IMR-90 (cell line): ENCODE data around the gene ZBTB11. TPM values are rescaled to one million over a fixed set of nuclear protein-coding genes. Genes with fewer than 3 reads are reported as not detected.

Source experiments
- ATAC-seq: fragments of 200-7000 bp; cut with Tn5 transposase; 2 replicates; pipeline ENCODE4 v1.9.1; 2020; ENCODE audit warnings: low read depth, mild to moderate bottlenecking, moderate library complexity
- BruUV-seq: library from RNA; stranded (reverse); fragments of 400-500 nt; replicated peaks from 2 replicates; lab custom pipeline; 2021; lab: Mats Ljungman, UMichigan
- CTCF ChIA-PET: fragments of 300-600 bp; formaldehyde crosslinking; extraction: SDS; loops from one replicate; lab custom pipeline; 2021; ENCODE audit warnings: antibody characterized with exemption; lab: Yijun Ruan, JAX
- POLR2A ChIA-PET: fragments of 300-600 bp; sonication (Branson Sonifier 250); formaldehyde crosslinking; loops from one replicate; lab custom pipeline; 2022; ENCODE audit warnings: antibody characterized with exemption; ENCODE audit not compliant: unreplicated experiment; lab: Charles Lee
- DNase-seq: peaks from one replicate; pipeline ENCODE4 v3.0.0; 2013
- H2AFZ ChIP-seq: replicated peaks from 2 replicates; pipeline ENCODE3; 2013; ENCODE audit warnings: low read length, mild to moderate bottlenecking; ENCODE audit not compliant: poor library complexity
- H2AK5ac ChIP-seq: 2 replicates; pipeline ENCODE4 v1.6.1; 2013; ENCODE audit warnings: low read depth, low read length, inconsistent platforms
- H2AK9ac ChIP-seq: replicated peaks from 2 replicates; pipeline ENCODE3; 2013; ENCODE audit warnings: mild to moderate bottlenecking, low read depth, low read length, moderate library complexity; ENCODE audit not compliant: poor library complexity
- H2BK120ac ChIP-seq: 2 replicates; pipeline ENCODE4 v1.6.1; 2013; ENCODE audit warnings: low read depth, low read length, inconsistent platforms
- H2BK15ac ChIP-seq: 3 replicates; pipeline ENCODE4 v1.6.1; 2013; ENCODE audit warnings: low read depth, low read length, inconsistent platforms
- H2BK20ac ChIP-seq: 2 replicates; pipeline ENCODE4 v1.6.1; 2013; ENCODE audit warnings: low read depth, mild to moderate bottlenecking, inconsistent platforms, low read length, moderate library complexity
- H2BK5ac ChIP-seq: 2 replicates; pipeline ENCODE4 v1.6.1; 2013; ENCODE audit warnings: mild to moderate bottlenecking, low read depth, low read length, inconsistent platforms; ENCODE audit not compliant: poor library complexity, severe bottlenecking
- H3K14ac ChIP-seq: replicated peaks from 2 replicates; pipeline ENCODE4 v1.6.1; 2013; ENCODE audit warnings: low read depth, low read length, inconsistent platforms
- H3K18ac ChIP-seq: 2 replicates; pipeline ENCODE4 v1.6.1; 2013; ENCODE audit warnings: low read depth, low read length, control low read depth
- H3K23ac ChIP-seq: 2 replicates; pipeline ENCODE4 v1.6.1; 2013; ENCODE audit warnings: low read depth, low read length, inconsistent platforms
- H3K27ac ChIP-seq: 2 replicates; pipeline ENCODE4 v1.5.1; 2013; ENCODE audit warnings: mild to moderate bottlenecking, control low read depth, low read length; ENCODE audit not compliant: insufficient read depth
- H3K27me3 ChIP-seq: 2 replicates; pipeline ENCODE4 v1.6.1; 2013; ENCODE audit warnings: low read length; ENCODE audit not compliant: control insufficient read depth, insufficient read depth
- H3K36me3 ChIP-seq: 2 replicates; pipeline ENCODE4 v1.6.1; 2013; ENCODE audit warnings: low read length, mixed read lengths; ENCODE audit not compliant: control insufficient read depth, insufficient read depth
- H3K4ac ChIP-seq: 2 replicates; pipeline ENCODE4 v1.6.1; 2013; ENCODE audit warnings: low read depth, low read length, inconsistent platforms
- H3K4me1 ChIP-seq: 2 replicates; pipeline ENCODE4 v1.6.1; 2013; ENCODE audit warnings: low read length, mixed read lengths; ENCODE audit not compliant: control insufficient read depth, insufficient read depth
- H3K4me2 ChIP-seq: 2 replicates; pipeline ENCODE4 v1.6.1; 2013; ENCODE audit warnings: low read depth, mild to moderate bottlenecking, control low read depth, low read length, moderate library complexity
- H3K4me3 ChIP-seq: 2 replicates; pipeline ENCODE4 v1.5.1; 2013; ENCODE audit warnings: low read depth, mild to moderate bottlenecking, control low read depth, low read length, moderate library complexity; ENCODE audit not compliant: insufficient read depth
- H3K56ac ChIP-seq: 2 replicates; pipeline ENCODE4 v1.6.1; 2013; ENCODE audit warnings: low read length, inconsistent platforms; ENCODE audit not compliant: insufficient read depth; ENCODE audit errors: extremely low read depth
- H3K79me1 ChIP-seq, 2 experiments: 2 replicates each; pipeline ENCODE4 v1.6.1; 2013; ENCODE audit warnings: low read length in 2 of 2, inconsistent platforms in 1 of 2, low read depth in 1 of 2
- H3K9ac ChIP-seq: 2 replicates; pipeline ENCODE4 v1.6.1; 2013; ENCODE audit warnings: low read depth, low read length, control low read depth
- H3K9me1 ChIP-seq: 2 replicates; pipeline ENCODE4 v1.6.1; 2013; ENCODE audit warnings: low read length, inconsistent platforms; ENCODE audit not compliant: insufficient read depth
- H3K9me3 ChIP-seq: 2 replicates; pipeline ENCODE4 v1.6.1; 2013; ENCODE audit warnings: low read length; ENCODE audit not compliant: control insufficient read depth, insufficient read depth
- H4K20me1 ChIP-seq: 2 replicates; pipeline ENCODE4 v1.6.1; 2013; ENCODE audit warnings: low read length, inconsistent platforms; ENCODE audit not compliant: insufficient read depth
- H4K5ac ChIP-seq: 2 replicates; pipeline ENCODE4 v1.6.1; 2013; ENCODE audit warnings: mild to moderate bottlenecking, low read depth, low read length, control low read depth
- H4K8ac ChIP-seq, 2 experiments: 2 replicates each; pipeline ENCODE4 v1.6.1; 2013; ENCODE audit warnings: low read depth in 2 of 2, low read length in 2 of 2, control low read depth in 1 of 2, inconsistent platforms in 1 of 2
- H4K91ac ChIP-seq: 2 replicates; pipeline ENCODE4 v1.6.1; 2013; ENCODE audit warnings: low read depth, low read length, inconsistent platforms; ENCODE audit not compliant: insufficient read depth
- BHLHE40 ChIP-seq: fragments of 150-350 bp; IDR thresholded peaks from 2 replicates; pipeline ENCODE4 v1.6.1; 2016; ENCODE audit warnings: mild to moderate bottlenecking, low read depth, low read length
- CEBPB ChIP-seq: IDR thresholded peaks from 2 replicates; pipeline ENCODE4 v1.6.1; 2012; ENCODE audit warnings: low read depth, low read length, improper control_type of control experiment
- CHD1 ChIP-seq: IDR thresholded peaks from 2 replicates; pipeline ENCODE4 v1.6.1; 2012; ENCODE audit warnings: low read depth, low read length, improper control_type of control experiment
- CTCF ChIP-seq: conservative IDR thresholded peaks from 2 replicates; pipeline ENCODE4 v1.5.1; 2012; ENCODE audit warnings: mild to moderate bottlenecking, low read depth, low read length, improper control_type of control experiment
- FOS ChIP-seq: fragments of 150-350 bp; IDR thresholded peaks from 2 replicates; pipeline ENCODE4 v1.6.1; 2016; ENCODE audit warnings: low read depth, low read length
- MAFK ChIP-seq: IDR thresholded peaks from 2 replicates; pipeline ENCODE4 v1.6.1; 2012; ENCODE audit warnings: low read depth, low read length, improper control_type of control experiment
- MAZ ChIP-seq: IDR thresholded peaks from 2 replicates; pipeline ENCODE4 v1.6.1; 2012; ENCODE audit warnings: low read depth, mild to moderate bottlenecking, low read length, improper control_type of control experiment, moderate library complexity, borderline replicate concordance
- MXI1 ChIP-seq: IDR thresholded peaks from 2 replicates; pipeline ENCODE4 v1.6.1; 2012; ENCODE audit warnings: low read depth, mild to moderate bottlenecking, low read length, moderate library complexity, borderline replicate concordance
- NFE2L2 ChIP-seq: fragments of 150-350 bp; IDR thresholded peaks from 2 replicates; pipeline ENCODE4 v1.6.1; 2016; ENCODE audit warnings: low read depth, mild to moderate bottlenecking, low read length
- POLR2A ChIP-seq: IDR thresholded peaks from 2 replicates; pipeline ENCODE4 v1.6.1; 2012; ENCODE audit warnings: mild to moderate bottlenecking, low read depth, low read length
- RAD21 ChIP-seq: IDR thresholded peaks from 2 replicates; pipeline ENCODE4 v1.6.1; 2012; ENCODE audit warnings: low read length, improper control_type of control experiment
- RCOR1 ChIP-seq: IDR thresholded peaks from 2 replicates; pipeline ENCODE4 v1.6.1; 2012; ENCODE audit warnings: mild to moderate bottlenecking, low read length, improper control_type of control experiment; ENCODE audit not compliant: insufficient replicate concordance
- RFX5 ChIP-seq: IDR thresholded peaks from 2 replicates; pipeline ENCODE4 v1.8.0; 2012; ENCODE audit warnings: low read depth, mild to moderate bottlenecking, low read length, moderate library complexity
- SMC3 ChIP-seq: fragments of 150-350 bp; IDR thresholded peaks from 2 replicates; pipeline ENCODE4 v1.6.1; 2016; ENCODE audit warnings: low read depth, mild to moderate bottlenecking, antibody characterized with exemption, low read length, moderate library complexity
- WGBS, 2 experiments: methylation state at CpG; one replicate each; pipeline versions ENCODE4 v1.1.5 to v1.1.7; 2013; ENCODE audit warnings: missing lambda C conversion rate in 2 of 2; ENCODE audit not compliant: insufficient read length in 1 of 2; ENCODE audit errors: extremely low coverage in 2 of 2; 5-methylcytosine and 5-hydroxymethylcytosine counted together
- dilution Hi-C: fragments of 300-500 bp; cut with HindIII; formaldehyde crosslinking; loops from one replicate; pipeline ENCODE4 v1.14.3; 2018; ENCODE audit warnings: low sequenced_read_pairs; ENCODE audit not compliant: unreplicated experiment
- in situ Hi-C: fragments of 300-500 bp; cut with MboI; formaldehyde crosslinking; loops from 3 replicates; pipeline ENCODE4 v1.14.3; 2019; ENCODE audit warnings: low sequenced_read_pairs, inconsistent platforms, mixed read lengths
- intact Hi-C: fragments of 100-400 bp; cut with micrococcal nuclease; formaldehyde crosslinking; loops from 2 replicates; pipeline ENCODE4 v1.10.0; 2022
- polyA plus RNA-seq, 3 experiments: library from polyadenylated mRNA; depleted of rRNA; stranded (reverse); fragments of >200 nt; gene quantifications; 2 replicates each; pipeline ENCODE4 v1.2.3, GENCODE V29; 2012; ENCODE audit warnings: low replicate concordance in 1 of 3
- total RNA-seq: library from RNA; depleted of rRNA; stranded (reverse); fragments of >200 nt; gene quantifications from 2 replicates; pipeline ENCODE4 v1.2.3, GENCODE V29; 2012
- TF ChIP-seq, protein P1 (sequence below): fragments of 150-350 bp; IDR thresholded peaks from 2 replicates; pipeline ENCODE4 v1.6.1; 2017; ENCODE audit warnings: mild to moderate bottlenecking, antibody characterized with exemption, low read length, low read depth
- TF ChIP-seq, protein P2 (sequence below): fragments of 150-350 bp; IDR thresholded peaks from 2 replicates; pipeline ENCODE4 v1.6.1; 2016; ENCODE audit warnings: low read depth, mild to moderate bottlenecking, low read length, moderate library complexity, borderline replicate concordance

Gene ZBTB11
- total and polyA plus RNA-seq, 2 of the 4 experiments (the other 2 are of a cell fraction), result 6.0 to 17.2 TPM

DNA sequence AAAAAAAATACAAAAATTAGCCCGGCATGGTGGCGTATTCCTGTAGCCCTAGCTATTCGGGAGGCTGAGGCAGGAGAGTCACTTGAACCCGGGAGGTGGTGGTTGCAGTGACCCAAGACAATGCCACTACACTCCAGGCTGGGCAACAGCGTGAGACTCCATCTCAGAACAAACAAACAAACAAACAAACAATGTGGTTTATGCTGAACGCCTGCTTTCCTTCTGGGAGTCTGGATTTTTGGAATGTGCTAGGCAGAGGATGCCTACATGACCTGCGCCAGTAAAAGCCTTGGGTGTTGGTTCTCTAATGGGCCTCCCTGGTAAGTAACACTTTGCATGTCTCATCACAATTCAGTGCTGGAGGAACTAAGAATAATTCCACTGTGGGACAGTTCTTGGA lies 59.5 kb downstream of the ZBTB11 start:
- Histone ChIP-seq H2AK5ac (no peak overlapping the region), H3K4ac (no peak overlapping the region), H2AK9ac (no peak overlapping the region), H3K27me3 (no peaks in the 10 kb centered on the region), H3K36me3 (no peaks in the 10 kb centered on the region), H3K4me2 (no peak overlapping the region), H4K20me1 (no peaks in the 10 kb centered on the region), H3K79me1 (no peaks in the 10 kb centered on the region), H4K8ac (no peak overlapping the region), H2AFZ (no peak overlapping the region), H3K4me3 (no peak overlapping the region), H2BK15ac (no peak overlapping the region), H3K23ac (no peak overlapping the region), H3K4me1 (no peaks in the 10 kb centered on the region), H4K5ac (no peak overlapping the region), H3K56ac (no peak overlapping the region), H2BK120ac (no peak overlapping the region), H3K9me1 (no peaks in the 10 kb centered on the region), H3K9ac (no peak overlapping the region), H3K9me3 (no peaks in the 10 kb centered on the region), H2BK5ac (no peak overlapping the region), H3K27ac (no peak overlapping the region), H2BK20ac (no peak overlapping the region), H3K18ac (no peak overlapping the region), H4K91ac (no peak overlapping the region), H3K14ac (no peak overlapping the region)
- in situ Hi-C loops, result no loop called here
- TF ChIP-seq, protein P1, sequence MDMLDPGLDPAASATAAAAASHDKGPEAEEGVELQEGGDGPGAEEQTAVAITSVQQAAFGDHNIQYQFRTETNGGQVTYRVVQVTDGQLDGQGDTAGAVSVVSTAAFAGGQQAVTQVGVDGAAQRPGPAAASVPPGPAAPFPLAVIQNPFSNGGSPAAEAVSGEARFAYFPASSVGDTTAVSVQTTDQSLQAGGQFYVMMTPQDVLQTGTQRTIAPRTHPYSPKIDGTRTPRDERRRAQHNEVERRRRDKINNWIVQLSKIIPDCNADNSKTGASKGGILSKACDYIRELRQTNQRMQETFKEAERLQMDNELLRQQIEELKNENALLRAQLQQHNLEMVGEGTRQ, result no peak
- TF ChIP-seq, protein P2, sequence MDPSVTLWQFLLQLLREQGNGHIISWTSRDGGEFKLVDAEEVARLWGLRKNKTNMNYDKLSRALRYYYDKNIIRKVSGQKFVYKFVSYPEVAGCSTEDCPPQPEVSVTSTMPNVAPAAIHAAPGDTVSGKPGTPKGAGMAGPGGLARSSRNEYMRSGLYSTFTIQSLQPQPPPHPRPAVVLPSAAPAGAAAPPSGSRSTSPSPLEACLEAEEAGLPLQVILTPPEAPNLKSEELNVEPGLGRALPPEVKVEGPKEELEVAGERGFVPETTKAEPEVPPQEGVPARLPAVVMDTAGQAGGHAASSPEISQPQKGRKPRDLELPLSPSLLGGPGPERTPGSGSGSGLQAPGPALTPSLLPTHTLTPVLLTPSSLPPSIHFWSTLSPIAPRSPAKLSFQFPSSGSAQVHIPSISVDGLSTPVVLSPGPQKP, result no peak
- TF ChIP-seq CHD1 (no peak), MXI1 (no peak), POLR2A (no peak), MAZ (no peak), NFE2L2 (no peak), MAFK (no peak), RAD21 (no peak), CEBPB (no peak), RFX5 (no peak), FOS (no peak), SMC3 (no peak), BHLHE40 (no peak), CTCF (no peak), RCOR1 (no peak)
- ChIA-PET CTCF (no interaction called here), POLR2A (no interaction called here)
- no TSS peak for BruUV-seq
- intact Hi-C loops, result no loop called here
- dilution Hi-C loops, result no loop called here
- no peak for ATAC-seq
- WGBS, 2 experiments, result no CpG with 5 or more reads among the region's 7 CpGs
- no peak for DNase-seq
